Left cardiac atrium (tissue), 2 donors: ENCODE measurements around the gene FBXO33. TPM values are rescaled to one million over a fixed set of nuclear protein-coding genes. Genes with fewer than 3 reads are reported as not detected.

Source experiments
- total RNA-seq, 2 donors: library from RNA; stranded (reverse); fragmentation: NEBNext Ultra II Directional; extraction: Animal tissue kit (Norgen Biotek cat#: 25700); gene quantifications; one replicate each; pipeline ENCODE4 v1.2.1, GENCODE V29; 2021
- donor health status: DM: no; HTN: yes; CAD: no; lungs with severe emphysema.
- donor health status: DM: yes; HTN: yes; CAD: no.

Gene FBXO33
- total RNA-seq, 2 donors from 2014 or later = 5.2 to 5.3 TPM

Other genes starting within 250 kb of the FBXO33 start
- gene MIA2, start 198.5 kb downstream of the FBXO33 start, total RNA-seq = 10 to 100 TPM; 16.9 to 20.2 TPM